Upper lobe of left lung (tissue), 6 donors: ENCODE measurements around the gene DOK4. TPM values are rescaled to one million over a fixed set of nuclear protein-coding genes. Genes with fewer than 3 reads are reported as not detected.

Source experiments
- ATAC-seq, 2 donors: fragments of 200-7000 bp; cut with Tn5 transposase; one replicate each; pipeline ENCODE4 v1.9.1; 2022; ENCODE audit warnings: mild to moderate bottlenecking in 2 of 2, moderate library complexity in 2 of 2; ENCODE audit not compliant: low FRiP score in 2 of 2
- DNase-seq, 2 donors: peaks; one replicate each; pipeline ENCODE4 v3.0.0-alpha.2; 2019 to 2020
- H3K27ac ChIP-seq, 4 donors: fragments of 200-600 bp; sonication (generic); one replicate each; pipeline ENCODE4 v1.5.1; 2016 to 2019
- H3K27me3 ChIP-seq, 4 donors: fragments of 200-600 bp; sonication (generic); one replicate each; pipeline ENCODE4 v1.5.1; 2017 to 2019
- H3K36me3 ChIP-seq, 4 donors: fragments of 200-600 bp; sonication (generic); one replicate each; pipeline ENCODE4 v1.5.1; 2016 to 2019
- H3K4me1 ChIP-seq, 4 donors: fragments of 200-600 bp; sonication (generic); one replicate each; pipeline ENCODE4 v1.5.1; 2018 to 2019
- H3K4me3 ChIP-seq, 4 donors: fragments of 200-600 bp; sonication (generic); one replicate each; pipeline ENCODE4 v1.5.1; 2017 to 2019; ENCODE audit warnings: mild to moderate bottlenecking in 2 of 4, moderate library complexity in 1 of 4
- H3K9me3 ChIP-seq, 4 donors: fragments of 200-600 bp; sonication (generic); one replicate each; pipeline ENCODE4 v1.5.1; 2018 to 2019
- CTCF ChIP-seq, 6 experiments: fragments of 450-650 bp in 4 of 6; fragments of 200-600 bp in 2 of 6; sonication (generic) in 2 of 6; IDR thresholded peaks; one replicate each; pipeline ENCODE4 v1.5.1; 2016 to 2019; ENCODE audit warnings: antibody characterized with exemption in 6 of 6
- EP300 ChIP-seq, 4 donors: sonication (generic); formaldehyde crosslinking; IDR thresholded peaks; one replicate each; pipeline ENCODE4 v1.5.1; 2017; ENCODE audit warnings: antibody characterized with exemption in 4 of 4, control low read depth in 2 of 4
- POLR2A ChIP-seq, 4 donors: fragments of 450-650 bp; IDR thresholded peaks; one replicate each; pipeline ENCODE4 v1.5.1; 2016 to 2017; ENCODE audit warnings: antibody characterized with exemption in 4 of 4, mild to moderate bottlenecking in 2 of 4
- POLR2AphosphoS5 ChIP-seq, 2 donors: sonication (generic); formaldehyde crosslinking; IDR thresholded peaks; one replicate each; pipeline ENCODE4 v1.5.1; 2017; ENCODE audit warnings: antibody characterized with exemption in 2 of 2
- WGBS, 2 donors: methylation state at CpG; one replicate each; pipeline ENCODE4 v1.1.5; 2017 to 2018; 5-methylcytosine and 5-hydroxymethylcytosine counted together
- total RNA-seq, 6 donors: library from RNA; depleted of rRNA in 4 of 6; stranded (reverse); fragments of >200 nt in 4 of 6; gene quantifications; one replicate each; pipeline versions ENCODE4 v1.1.0 to v1.2.1, GENCODE V29; 2016 to 2021
- donor health status: DM: no; HTN: no; CAD: no; lungs with moderate emphysema.
- donor health status: DM: no; HTN: yes; CAD: no; lungs with severe emphysema.

The DOK4 gene
- total RNA-seq, 6 donors from 2014 or later: 36.7 to 87.3 (median 54.1) TPM

GRCh38 chr16:57508035-57508425, 21.7 kb upstream of the DOK4 start:
- no peaks in the 10 kb centered on the region for H3K27me3 ChIP-seq
- no peak overlapping the region for H3K4me3 ChIP-seq
- TF ChIP-seq EP300 (IDR thresholded peaks at IDR 0.05): no peak
- no peak for TF ChIP-seq POLR2AphosphoS5 (IDR thresholded peaks at IDR 0.05)
- TF ChIP-seq POLR2A (IDR thresholded peaks at IDR 0.05): no peak
- no peak for TF ChIP-seq CTCF (IDR thresholded peaks at IDR 0.05)
- peaks cover 6 to 14% (median 8%) of the 10 kb centered on the region in 4 donors for H3K4me1 ChIP-seq
- no peak overlapping the region for H3K27ac ChIP-seq
- DNase-seq (no peak), ATAC-seq (no peak)
- peaks cover 0 to 8% (median 0%) of the 10 kb centered on the region in 4 donors for H3K36me3 ChIP-seq
- WGBS, 2 donors: 76% methylated on average over 2 of the region's 3 CpGs; no CpG with 5 or more reads in 1 of the 2 donors
- H3K9me3 ChIP-seq: no peaks in the 10 kb centered on the region

GRCh38 chr16:57507136-57508034, 21.1 kb upstream of the DOK4 start:
- ATAC-seq: no peak
- Histone ChIP-seq H3K36me3 (peaks cover 0 to 4% (median 0%) of the 10 kb centered on the region in 4 donors), H3K4me3 (no peak overlapping the region), H3K4me1 (peaks cover 0 to 16% (median 10%) of the 10 kb centered on the region in 4 donors), H3K27ac (no peak overlapping the region), H3K9me3 (no peaks in the 10 kb centered on the region), H3K27me3 (no peaks in the 10 kb centered on the region)
- no peak for DNase-seq
- TF ChIP-seq POLR2A (IDR thresholded peaks at IDR 0.05) (no peak), EP300 (IDR thresholded peaks at IDR 0.05) (no peak), POLR2AphosphoS5 (IDR thresholded peaks at IDR 0.05) (no peak), CTCF (IDR thresholded peaks at IDR 0.05) (no peak)
- 80 to 82% methylated on average over 5 to 13 of the region's 13 CpGs for WGBS, 2 donors

GRCh38 chr16:57505169-57505568, 18.9 kb upstream of the DOK4 start:
- no peak for TF ChIP-seq EP300 (IDR thresholded peaks at IDR 0.05)
- DNase-seq (no peak), ATAC-seq (no peak)
- 81 to 83% methylated on average over 6 of the region's 6 CpGs for WGBS, 2 donors
- no peak overlapping the region for H3K4me3 ChIP-seq
- no peak overlapping the region for H3K27ac ChIP-seq
- no peaks in the 10 kb centered on the region for H3K9me3 ChIP-seq
- peaks cover 5 to 28% (median 17%) of the 10 kb centered on the region in 4 donors for H3K4me1 ChIP-seq
- H3K27me3 ChIP-seq: no peaks in the 10 kb centered on the region
- no peaks in the 10 kb centered on the region for H3K36me3 ChIP-seq

DNA sequence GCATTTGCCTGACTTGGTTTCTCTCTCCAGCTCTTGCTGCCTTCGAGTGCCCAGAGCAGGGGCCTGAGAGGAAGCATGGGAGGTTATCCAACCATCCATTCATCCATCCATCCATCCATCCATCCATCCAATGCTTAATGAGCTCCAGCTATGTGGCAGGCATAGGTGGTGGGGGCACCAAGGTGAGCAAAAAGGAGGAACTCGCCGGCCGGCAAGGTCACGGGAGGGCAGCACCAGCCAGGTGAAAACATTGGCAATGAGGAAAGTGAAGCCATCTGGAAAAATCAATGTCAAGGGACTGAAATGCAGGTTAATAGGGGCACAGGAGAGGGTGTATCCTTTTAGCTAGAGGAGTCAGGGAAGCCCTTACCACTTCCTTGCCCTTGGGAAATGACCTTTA, 18.2 kb upstream of the DOK4 start:
- H3K36me3 ChIP-seq: no peaks in the 10 kb centered on the region
- peaks cover 5 to 28% (median 17%) of the 10 kb centered on the region in 4 donors for H3K4me1 ChIP-seq
- DNase-seq (no peak), ATAC-seq (no peak)
- WGBS, 2 donors: 92% methylated on average over 5 of the region's 5 CpGs
- no peak for TF ChIP-seq EP300 (IDR thresholded peaks at IDR 0.05)
- H3K27ac ChIP-seq: no peak overlapping the region
- no peaks in the 10 kb centered on the region for H3K9me3 ChIP-seq
- H3K4me3 ChIP-seq: no peak overlapping the region
- H3K27me3 ChIP-seq: no peaks in the 10 kb centered on the region

GRCh38 chr16:57504001-57504400, 17.7 kb upstream of the DOK4 start:
- Histone ChIP-seq H3K4me1 (peaks cover 5 to 28% (median 17%) of the 10 kb centered on the region in 4 donors), H3K4me3 (no peak overlapping the region), H3K27me3 (no peaks in the 10 kb centered on the region), H3K9me3 (no peaks in the 10 kb centered on the region), H3K27ac (no peak overlapping the region), H3K36me3 (no peaks in the 10 kb centered on the region)
- no peak for DNase-seq
- no peak for ATAC-seq
- no peak for TF ChIP-seq POLR2A (IDR thresholded peaks at IDR 0.05)
- no peak for TF ChIP-seq CTCF (IDR thresholded peaks at IDR 0.05)
- no peak for TF ChIP-seq EP300 (IDR thresholded peaks at IDR 0.05)
- no peak for TF ChIP-seq POLR2AphosphoS5 (IDR thresholded peaks at IDR 0.05)
- 79 to 80% methylated on average over 5 to 6 of the region's 6 CpGs for WGBS, 2 donors
